GM18520 (cell line): ENCODE results near the gene TTC5.
A peak's percentile ranks its signal among the peaks of the same experiment; 100 is the strongest.
"Not testable (repeated sequence)": the region's sequence is repeated elsewhere in the genome, so short reads cannot be mapped to it uniquely, and the experiment has no call there.

Experiments
- ATAC-seq: cut with Tn5 transposase; IDR thresholded peaks from one replicate; pipeline ENCODE4 v1.9.1; 2021; ENCODE audit not compliant: unreplicated experiment

Gene TTC5

DNA sequence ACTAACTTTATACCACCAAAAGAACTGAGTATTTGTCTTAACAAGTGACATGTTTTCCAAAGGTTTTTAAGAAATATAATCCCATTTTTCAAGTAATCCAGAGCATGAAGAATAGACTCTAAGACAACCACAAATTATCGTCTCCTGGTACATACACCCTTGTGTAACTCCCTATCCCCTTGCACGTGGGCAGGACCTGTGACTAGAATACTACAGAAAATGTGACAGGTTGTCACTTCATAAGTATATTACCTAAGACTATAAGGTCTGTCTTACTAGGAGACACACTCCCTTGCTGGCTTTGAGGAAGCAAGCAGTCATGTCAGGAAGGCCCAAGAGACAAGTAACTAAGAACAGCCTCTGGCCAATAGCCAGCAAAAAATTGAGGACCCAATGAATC is 8.3 kb upstream of the TTC5 start:
- ATAC-seq: no peak

DNA sequence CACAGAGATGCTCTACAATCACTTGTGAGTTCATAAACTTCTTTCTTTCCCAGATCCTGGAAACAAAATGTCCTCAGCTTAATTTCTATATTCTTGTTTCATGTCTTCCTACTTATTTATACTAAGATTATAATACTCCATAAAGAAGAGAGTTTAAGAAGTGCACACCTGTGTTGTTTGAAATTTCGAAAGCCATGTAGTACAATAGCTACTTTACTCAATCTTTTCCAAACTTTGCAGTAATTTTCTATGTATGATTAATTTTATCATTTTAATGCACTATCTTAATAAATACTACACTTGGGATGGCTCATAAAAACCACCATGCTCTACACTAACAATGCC is 300 bp upstream of the TTC5 start:
- peak; percentile 8 for ATAC-seq

DNA sequence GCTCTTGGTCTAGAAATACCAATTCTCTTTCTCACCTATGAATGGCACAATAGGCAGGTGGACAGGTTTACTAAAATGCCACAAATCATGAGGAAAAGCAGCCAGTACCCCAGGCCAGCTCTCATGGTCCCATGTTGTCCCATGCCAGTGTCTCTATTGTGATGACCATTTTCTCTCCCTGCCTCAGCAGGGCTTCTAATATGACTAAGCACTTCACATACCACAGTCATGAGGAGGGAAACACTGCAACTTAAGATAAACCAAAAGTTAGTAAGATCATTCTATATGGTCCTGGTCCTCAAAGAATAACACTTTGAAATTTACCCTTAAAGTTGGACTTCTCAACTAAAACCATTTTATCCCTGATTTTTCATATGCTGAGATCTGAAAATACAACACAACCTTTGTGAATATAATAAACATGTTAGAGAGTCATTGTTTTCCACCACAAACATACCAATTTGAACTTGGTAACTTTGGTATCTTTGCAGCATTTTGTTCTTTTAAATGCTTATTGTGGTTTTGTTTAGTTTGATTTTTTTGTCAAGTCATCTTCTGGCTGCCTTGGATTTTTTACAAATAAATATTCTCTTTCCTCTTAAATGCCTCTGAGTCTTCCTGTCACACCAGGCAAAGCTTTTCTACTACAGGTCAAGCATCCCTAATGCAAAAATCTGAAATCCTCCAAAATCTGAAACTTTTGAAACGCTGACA is 3.6 kb downstream of the TTC5 start:
- ATAC-seq: no peak

DNA sequence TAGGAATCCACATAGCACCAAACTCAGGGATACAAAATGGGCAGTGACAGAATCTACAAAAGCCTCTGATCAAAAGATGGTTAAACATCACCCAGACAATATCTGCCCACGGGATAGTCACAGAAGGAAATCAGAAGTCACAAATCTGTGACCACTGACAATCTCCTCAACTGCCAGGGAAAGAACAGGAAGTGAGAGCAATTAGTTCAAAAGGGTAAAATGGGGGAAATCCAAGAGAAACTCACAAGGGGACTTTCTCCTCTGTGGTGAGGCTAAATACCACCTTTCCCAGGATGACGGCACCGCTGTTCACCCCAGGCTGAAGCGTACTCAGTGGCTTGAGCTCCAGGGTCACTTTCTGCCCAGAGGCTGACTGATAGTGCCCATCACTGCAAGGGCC is 10.7 kb downstream of the TTC5 start:
- peak; percentile 77 for ATAC-seq

DNA sequence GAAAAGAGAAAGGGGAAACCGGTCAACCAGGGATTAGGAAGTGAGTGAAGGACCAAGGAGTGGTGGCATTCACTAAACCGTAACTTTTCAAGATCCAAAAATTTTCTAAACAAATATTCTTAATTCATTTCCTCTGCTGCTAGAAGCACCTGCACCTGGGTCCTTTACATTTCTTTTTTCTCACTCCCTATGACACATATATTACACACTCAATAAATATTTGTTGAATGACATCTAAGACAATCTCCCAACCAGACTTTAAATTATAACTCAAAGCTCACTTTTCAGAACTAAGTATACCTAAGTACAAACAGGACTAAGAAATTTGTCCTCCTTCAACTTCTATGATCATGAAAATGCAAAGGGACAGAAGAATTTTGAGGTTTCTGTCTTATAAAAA is 11.1 kb downstream of the TTC5 start:
- no peak for ATAC-seq

DNA sequence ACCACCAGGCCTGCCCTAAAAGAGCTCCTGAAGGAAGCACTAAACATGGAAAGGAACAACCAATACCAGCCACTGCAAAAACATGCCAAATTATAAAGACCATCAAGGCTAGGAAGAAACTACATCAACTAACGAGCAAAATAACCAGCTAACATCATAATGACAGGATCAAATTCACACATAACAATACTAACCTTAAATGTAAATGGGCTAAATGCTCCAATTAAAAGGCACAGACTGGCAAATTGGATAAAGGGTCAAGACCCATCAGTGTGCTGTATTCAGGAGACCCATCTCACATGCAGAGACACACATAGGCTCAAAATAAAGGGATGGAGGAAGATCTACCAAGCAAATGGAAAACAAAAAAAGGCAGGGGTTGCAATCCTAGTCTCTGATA is 23.8 kb downstream of the TTC5 start:
- not testable (repeated sequence) for ATAC-seq

DNA sequence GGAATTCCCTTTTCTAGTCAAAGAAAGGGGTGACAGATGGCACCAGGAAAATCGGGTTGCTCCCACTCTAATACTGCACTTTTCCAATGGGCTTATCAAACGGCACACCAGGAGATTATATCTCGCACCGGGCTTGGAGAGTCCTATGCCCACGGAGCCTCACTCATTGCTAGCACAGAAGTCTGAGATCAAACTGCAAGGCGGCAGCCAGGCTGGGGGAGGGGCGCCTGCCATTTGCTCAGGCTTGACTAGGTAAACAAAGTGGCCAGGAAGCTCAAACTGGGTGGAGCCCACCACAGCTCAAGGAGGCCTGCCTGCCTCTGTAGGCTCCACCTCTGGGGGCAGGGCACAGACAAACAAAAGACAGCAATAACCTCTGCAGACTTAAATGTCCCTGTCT is 25.5 kb downstream of the TTC5 start:
- ATAC-seq: not testable (repeated sequence)

DNA sequence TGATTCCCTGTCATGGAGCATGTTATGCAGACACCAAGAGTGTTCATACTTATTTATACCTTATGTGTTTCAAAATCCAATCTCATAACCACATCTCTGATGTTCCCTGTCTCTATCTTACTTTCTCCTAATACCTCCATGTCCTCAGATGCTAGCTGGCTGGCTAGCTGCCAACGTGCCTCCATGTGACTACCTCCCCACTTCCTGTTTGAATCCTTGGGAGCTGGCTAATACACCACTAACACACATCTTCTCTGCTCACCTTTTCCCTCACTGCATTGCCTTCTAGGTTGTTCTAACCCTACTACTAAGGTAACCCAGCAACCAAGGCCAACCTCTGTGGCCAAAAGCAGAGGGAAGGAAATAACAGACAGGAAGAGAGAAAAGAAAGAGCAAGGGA is 27.3 kb downstream of the TTC5 start:
- ATAC-seq: no peak

DNA sequence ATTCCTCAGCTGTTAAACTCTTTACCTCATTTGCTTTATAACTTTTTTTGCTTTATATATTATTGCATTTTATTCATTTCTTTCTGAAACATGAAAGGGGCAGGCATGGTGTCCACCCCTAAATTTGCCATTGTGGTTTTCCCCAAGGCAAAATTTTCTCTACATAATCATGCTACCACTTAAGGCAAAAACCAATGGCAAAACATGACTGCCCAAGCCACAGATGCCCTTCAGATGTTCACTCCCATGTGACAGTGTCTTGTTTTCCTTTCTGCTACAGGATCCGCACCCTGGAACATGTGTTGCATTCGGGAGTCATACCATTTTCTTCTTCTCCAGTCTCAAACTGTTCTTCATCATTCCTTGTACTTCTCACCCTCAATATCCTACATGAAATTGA is 28.3 kb downstream of the TTC5 start:
- ATAC-seq: no peak

DNA sequence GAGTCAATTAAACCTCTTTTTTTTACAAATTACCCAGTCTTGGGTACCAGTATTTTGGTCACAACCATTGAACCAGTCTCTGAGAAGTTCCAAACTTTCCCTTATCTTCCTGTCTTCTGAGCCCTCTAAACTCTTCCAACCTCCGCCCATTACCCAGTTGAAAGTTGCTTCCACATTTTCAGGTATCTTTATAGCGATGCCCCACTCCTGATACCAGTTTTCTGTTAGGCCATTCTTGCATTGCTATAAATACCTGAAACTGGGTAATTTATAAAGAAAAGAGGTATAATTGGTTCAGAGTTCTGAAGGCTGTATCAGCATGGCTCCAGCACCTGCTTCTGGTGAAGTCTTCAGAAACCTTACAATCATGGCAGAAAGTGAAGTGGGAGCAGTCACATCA is 31.7 kb downstream of the TTC5 start:
- no peak for ATAC-seq

DNA sequence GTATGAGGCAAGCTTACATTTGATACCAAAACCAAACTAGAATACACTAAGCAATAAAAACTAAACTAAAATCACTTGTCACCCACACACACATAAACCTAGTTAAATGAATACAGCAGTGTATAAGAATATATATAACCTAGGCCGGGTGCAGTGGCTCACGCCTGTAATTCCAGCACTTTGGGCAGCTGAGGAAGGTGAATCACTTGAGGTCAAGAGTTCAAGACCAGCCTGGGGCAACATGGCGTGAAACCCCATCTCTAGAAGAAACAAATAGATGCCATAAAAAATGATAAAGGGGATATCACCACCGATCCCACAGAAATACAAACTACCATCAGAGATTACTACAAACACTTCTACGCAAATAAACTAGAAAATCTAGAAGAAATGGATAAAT is 41.4 kb downstream of the TTC5 start:
- ATAC-seq: not testable (repeated sequence)

DNA sequence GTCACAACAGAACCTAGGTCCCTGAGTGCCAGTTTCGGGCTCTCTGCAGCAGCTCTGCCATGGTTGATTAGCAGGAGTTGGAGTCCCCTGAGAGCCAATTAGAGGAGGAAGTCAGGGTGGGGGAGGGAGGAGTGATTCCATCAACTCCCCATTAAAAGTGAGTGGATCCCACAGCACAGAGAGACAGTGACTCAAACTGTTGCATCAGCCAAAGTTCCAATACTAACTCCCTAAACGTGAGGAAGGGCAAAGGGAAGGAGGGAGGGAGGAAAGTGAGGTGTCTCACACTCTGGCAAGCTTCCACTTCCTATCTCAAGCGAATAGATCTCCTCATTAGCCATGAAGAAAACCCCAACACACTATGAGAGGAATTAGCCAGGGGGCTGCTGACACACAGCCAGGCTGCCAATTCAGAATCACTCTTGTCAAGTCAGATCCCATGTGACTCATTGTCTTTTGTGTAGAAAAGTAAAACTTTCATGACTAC is 43.1 kb downstream of the TTC5 start:
- no peak for ATAC-seq

DNA sequence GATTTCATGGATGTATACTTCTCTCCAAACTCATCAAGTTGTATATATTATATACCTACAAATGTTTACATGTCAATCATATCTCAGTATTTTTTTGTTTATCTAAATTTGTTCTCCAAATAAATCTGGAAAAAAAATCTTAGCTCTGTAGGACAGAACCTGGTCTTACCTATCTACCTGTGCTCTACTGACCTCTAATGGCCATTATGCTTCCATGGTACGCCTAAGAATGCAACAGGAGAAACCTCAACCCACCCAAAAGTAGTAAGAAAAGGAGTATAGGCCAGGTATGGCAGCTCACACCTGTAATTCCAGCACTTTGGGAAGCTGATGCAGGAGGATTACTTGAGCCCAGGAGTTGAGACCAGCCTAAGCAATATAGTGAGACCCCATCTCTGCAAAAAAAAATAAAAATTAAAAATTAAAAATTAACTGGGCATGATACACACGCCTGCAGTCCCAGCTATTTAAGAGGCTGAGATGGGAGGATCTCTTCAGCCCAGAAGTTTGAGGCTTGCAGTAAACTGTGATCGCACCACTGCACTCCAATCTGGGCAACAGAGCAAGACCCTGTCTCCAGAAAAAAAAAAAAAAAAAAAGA is 58.0 kb downstream of the TTC5 start:
- ATAC-seq: no peak
